GM19025 (cell line): Measurements from ENCODE around the gene FAM210A.
"Not testable (repeated sequence)": the region's sequence is repeated elsewhere in the genome, so short reads cannot be mapped to it uniquely, and the experiment has no call there.

Source experiments
- ATAC-seq: cut with Tn5 transposase; IDR thresholded peaks from one replicate; pipeline ENCODE4 v1.9.1; 2021; ENCODE audit warnings: mild to moderate bottlenecking, low read depth, moderate library complexity; ENCODE audit not compliant: unreplicated experiment

Gene FAM210A

DNA sequence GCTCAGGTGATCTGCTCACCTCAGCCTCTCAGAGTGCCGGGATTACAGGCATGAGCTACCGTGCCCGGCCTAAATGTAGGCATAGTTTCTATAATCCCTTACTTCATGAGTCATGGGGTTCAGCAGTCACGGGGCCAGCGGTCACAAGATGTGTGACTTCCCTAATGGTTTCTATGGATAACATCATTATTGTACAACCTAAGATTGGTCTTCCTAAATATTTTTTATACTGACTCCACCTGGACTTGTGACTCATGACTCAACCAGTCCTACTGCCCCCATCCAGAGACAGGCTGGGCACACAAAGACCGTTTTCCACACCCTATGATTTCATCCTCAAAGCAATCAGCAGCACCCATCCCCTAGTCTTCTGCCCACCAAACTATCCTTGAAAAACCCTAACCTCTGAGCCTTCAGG is 15.9 kb downstream of the FAM210A start:
- no peak for ATAC-seq

DNA sequence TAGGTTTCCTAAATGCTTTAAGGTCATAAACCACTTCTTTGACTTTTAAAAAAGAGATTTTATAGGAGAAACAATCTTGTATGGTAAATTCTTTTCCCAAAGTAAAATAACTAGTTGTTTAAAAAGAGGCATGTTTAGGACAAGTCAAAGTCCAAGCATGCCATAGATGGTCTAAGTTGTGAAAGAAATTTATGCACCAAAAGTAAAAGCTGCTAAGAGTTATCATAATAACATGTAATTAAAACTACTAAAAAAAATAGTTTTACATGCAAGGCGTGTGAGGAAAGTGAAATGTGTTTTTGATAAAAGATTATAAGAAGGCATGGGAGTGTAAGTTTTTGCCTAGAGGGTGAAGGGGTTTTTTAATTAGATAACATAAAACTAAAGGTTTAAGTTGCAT is 22.5 kb downstream of the FAM210A start:
- ATAC-seq: no peak

DNA sequence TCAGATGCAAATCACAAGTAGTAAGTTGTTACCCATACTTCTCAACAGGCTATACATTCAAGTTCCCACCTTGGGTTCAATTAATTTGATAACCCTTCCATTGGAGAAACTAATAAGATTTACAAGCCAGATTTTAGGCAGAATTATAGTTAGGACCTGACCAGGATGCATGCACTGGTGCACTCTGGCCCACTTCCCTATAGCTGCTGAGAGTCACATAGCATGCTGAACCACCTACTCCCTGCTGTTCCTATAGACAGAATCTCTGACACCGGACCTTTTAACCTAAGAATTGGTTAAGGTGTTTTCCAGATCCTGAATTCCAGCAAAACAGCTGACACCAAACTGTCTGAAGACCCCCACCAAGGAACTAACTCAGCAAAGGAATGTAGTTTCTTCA is 26.2 kb downstream of the FAM210A start:
- no peak for ATAC-seq

DNA sequence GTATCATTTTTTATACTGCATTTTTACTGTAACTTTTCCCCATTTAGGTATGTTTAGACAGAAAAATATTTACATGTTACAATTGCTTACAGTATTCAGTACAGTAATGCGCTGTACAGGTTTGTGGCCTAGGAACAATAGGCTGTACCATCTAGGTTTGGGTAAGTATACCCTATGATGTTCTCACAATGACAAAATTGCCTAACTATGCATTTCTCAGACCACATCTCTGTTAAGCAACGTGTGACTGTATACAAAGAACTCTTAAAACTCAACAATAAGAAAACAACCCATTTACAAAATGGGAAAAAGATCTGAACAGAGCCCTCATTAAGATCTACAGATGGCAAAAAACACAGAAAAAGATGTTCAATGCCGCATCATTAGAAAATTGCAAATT is 29.4 kb downstream of the FAM210A start:
- ATAC-seq: no peak

DNA sequence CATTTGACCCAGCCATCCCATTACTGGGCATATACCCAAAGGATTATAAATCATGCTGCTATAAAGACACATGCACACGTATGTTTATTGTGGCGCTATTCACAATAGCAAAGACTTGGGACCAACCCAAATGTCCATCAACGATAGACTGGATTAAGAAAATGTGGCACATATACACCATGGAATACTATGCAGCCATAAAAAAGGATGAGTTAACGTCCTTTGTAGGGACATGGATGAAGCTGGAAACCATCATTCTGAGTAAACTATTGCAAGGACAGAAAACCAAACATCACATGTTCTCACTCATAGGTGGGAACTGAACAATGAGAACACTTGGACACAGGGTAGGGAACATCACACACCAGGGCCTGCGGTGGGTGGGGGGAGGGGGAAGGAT is 31.0 kb downstream of the FAM210A start:
- not testable (repeated sequence) for ATAC-seq

DNA sequence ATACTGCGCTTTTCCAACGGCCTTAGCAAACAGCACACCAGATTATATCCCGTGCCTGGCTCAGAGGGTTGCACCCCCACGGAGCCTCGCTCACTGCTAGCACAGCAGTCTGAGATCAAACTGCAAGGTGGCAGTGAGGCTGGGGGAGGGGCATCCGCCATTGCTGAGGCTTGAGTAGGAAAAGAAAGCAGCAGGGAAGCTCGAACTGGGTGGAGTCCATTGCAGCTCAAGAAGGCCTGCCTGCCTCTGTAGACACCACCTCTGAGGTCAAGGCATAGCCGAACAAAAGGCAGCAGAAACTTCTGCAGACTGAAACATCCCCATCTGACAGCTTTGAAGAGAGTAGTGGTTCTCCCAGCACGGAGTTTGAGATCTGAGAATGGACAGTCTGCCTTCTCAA is 36.3 kb downstream of the FAM210A start:
- not testable (repeated sequence) for ATAC-seq

DNA sequence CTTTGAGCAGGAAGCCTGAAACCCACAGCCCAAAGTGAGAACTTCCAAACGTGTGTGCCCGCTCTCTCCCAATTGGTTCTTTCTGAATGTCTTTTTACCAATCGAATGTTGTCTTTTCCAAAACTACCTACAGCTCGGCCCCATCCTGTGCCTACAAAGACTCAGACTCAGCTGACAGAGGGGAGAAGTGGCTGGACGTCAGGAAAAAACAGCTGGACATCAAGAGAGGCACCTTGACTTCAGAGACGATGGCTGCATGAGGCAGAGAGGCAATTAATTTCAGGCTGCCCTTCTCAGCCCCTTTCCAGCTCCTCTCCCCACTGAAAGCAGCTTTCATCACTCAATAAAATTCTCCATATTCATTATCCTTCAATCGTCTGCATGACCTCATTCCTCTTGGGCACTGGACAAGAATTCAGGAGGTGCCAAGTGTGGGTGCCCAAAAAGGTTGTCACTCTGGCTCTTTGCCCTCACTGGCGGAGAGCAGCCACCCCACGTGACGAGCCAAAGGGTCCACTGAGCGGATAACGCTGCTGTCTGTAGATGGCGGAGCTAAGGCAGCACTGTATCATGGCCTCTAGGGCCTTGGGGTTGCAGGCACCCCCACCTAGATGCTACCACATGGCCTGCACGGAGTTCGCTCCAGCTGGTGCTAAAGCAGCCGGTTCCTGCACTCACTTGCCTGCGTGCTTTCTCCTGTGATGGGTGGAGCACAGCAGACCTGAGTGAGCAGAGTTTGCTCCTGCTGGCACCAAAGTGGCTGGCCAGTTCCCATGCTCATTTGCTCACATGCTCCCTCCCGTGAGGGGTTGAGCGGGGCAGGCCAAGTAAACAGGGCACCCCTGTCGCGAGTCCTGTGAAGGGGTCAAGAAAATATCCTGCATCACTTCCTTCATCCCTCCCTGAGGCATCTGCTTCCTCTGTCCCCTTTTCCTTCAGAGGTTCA is 37.9 kb downstream of the FAM210A start:
- no peak for ATAC-seq

DNA sequence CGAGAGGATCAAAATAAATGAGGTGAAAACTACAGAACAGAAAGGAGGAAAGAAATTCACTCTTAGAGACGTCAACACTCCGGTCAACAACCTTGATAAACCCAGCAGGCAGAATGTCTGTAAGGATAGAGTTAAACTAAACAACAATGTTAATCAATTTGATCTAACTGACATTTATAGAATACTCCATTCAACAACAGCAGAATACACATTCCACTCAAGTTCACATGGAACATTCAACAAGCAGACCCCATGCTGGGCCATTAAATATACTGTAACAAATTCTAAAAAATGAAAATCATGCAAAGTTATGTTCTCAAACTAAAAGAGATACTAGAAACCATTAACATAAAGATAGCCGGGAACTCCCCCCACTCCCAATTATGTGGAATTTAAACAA is 41.8 kb downstream of the FAM210A start:
- no peak for ATAC-seq

DNA sequence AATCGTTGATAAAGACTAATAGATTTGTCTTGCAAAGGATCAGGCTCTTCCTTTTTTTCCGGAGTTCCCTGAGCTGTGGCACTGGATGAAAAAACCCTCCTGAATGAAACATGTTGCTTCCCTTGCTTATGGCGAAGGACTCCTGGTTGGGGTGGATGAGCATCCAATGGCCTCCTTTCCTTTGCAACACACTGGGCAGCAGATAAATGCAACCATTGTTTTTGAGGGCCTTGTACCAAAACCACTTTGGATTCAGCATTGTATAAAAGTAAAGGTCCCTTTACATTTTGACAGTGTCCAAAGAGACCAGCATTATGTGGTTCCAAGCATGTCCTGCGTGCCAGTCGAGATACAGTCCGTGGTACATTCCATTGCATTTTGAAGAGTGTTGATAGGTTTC is 44.7 kb downstream of the FAM210A start:
- no peak for ATAC-seq

DNA sequence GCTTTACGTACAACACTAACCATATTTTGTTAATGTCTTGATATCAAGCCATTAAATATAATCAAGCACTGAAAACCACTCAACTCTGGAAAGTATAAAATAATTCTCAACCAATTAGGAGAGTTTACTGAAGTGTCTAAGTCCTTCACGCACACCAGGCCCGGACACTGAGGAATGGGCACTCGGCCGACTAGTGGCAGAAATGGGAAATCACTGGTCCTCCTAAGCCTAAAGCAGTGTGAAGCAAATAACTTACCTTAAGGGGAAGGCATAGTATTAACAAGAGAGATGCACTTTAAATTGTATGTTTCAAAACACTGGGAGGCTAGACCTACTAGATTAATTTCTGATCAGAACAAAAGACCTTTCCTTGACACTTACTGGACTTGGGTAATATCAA is 45.7 kb downstream of the FAM210A start:
- no peak for ATAC-seq

DNA sequence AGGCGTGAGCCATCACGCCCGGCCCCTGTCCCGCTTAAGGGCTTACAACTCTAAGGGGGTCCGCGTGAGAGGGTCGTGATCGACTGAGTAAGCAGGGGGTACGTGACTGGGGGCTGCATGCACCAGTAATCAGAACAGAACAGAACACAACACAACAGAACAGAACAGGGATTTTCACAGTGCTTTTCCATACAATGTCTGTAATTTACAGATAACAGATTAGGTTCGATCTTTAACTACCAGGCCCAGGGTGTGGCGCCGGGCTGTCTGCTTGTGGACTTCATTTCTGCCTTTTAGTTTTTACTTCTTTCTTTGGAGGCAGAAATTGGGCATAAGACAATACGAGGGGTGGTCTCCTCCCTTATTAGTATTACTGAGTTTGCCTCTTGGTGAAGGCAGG is 49.0 kb downstream of the FAM210A start:
- ATAC-seq: not testable (repeated sequence)

DNA sequence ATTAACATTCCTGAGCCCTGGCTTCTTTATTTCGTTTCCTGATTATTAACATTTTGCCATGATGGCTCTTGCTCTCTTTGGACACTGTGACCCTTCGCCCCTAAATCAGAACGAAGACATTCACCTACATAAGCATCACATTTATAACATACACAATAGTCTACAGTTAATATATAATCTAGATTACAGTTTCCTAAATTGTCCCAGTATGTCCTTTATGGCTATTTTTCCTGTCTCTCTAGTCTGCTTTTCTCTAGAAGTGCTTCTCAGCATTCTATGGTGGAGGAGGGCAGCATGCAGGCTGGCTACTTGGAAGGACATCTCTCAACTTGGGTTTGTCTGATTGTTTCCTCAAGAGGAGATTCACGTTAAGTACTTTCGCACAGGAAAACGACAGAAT is 49.9 kb downstream of the FAM210A start:
- no peak for ATAC-seq

DNA sequence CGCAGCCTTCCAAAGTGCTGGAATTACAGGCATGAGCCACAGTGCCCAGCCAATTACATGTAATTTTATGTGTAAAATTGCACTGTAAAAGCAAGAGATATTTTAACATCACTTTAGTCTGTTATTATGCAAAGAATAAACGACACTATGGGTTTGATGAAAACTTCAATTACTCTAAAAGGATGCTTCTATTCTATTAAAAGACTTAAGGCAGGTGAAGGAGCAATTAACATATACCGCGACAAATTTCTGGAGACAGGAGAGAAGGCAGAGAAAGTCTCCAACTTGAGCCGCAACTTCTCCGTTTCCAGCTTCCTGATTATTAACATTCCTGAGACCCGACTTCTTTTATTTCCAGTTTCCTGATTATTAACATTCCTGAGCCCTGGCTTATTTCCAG is 53.7 kb downstream of the FAM210A start:
- no peak for ATAC-seq

DNA sequence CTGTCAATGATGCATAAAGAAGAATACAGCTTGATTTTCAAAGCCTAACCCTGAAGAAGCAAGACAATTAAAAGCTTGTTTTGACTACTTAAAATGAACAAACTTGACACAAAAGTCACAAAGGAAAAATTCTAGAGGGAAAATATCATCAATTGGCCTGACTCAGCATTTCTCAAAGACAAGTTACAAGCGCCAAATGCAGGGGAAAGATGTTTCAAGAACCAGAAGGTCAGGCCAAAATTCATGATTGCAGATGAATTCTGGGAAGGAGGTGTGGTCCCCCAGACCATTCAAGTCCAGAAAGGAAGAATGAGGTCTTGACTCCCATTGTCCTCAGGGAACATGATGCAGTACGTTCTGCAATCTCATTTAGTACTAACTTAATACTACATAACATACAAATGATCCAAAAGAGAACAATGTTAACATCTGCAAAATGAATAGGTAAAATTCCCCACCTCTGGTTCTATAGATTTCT is 64.5 kb downstream of the FAM210A start:
- no peak for ATAC-seq

DNA sequence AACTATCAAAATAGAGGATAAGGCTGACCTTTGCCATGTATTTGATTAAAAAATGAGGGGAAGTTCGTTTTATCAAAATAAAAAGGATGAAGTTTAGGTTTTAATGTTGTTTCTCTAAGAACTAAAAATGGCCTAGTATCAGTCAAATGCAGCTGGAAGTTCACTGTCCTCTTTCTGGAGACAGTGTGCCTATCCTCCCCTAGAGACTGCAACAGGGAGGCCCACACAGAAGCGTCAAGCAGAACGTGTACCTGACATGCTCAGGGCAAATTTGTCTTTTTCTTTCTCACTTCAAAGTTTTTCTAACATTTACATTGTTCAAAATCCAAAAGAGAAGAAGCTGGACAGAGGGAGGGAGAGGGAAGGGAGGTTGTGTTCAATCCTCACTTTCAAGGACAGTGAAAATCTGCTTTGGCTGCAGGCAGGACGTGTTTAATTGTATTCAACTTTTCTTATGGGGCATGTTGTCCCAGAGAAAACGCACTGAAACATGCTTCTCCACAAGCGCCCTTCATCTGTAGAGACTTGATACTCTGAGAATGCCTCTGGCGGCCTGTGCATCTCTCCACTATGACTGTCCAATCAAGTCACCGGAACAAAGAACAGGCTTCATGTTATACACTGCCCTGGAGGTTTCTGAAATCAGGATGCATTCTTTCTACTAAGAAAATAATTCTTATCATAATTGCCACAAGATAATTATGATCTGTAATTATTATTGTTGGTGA is 65.1 kb downstream of the FAM210A start:
- ATAC-seq: no peak

DNA sequence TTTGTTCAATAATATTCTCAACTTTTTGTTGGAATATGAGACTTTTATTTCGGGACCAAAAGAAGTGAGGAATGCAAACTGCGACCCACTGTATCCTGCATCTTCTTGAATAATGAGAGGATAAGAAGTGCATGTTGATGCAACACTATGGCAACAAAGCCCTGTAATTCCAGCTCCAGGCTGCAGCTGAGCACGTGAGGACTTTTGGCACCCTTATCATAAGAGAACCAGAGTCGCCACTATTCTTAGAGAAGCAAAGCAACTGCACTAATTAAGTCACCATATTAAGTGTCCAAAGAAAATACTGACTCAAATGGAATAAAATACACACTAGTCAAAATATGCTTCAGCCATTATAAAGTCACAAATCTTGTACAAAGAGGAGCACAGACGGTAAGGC is 65.8 kb downstream of the FAM210A start:
- ATAC-seq: no peak

DNA sequence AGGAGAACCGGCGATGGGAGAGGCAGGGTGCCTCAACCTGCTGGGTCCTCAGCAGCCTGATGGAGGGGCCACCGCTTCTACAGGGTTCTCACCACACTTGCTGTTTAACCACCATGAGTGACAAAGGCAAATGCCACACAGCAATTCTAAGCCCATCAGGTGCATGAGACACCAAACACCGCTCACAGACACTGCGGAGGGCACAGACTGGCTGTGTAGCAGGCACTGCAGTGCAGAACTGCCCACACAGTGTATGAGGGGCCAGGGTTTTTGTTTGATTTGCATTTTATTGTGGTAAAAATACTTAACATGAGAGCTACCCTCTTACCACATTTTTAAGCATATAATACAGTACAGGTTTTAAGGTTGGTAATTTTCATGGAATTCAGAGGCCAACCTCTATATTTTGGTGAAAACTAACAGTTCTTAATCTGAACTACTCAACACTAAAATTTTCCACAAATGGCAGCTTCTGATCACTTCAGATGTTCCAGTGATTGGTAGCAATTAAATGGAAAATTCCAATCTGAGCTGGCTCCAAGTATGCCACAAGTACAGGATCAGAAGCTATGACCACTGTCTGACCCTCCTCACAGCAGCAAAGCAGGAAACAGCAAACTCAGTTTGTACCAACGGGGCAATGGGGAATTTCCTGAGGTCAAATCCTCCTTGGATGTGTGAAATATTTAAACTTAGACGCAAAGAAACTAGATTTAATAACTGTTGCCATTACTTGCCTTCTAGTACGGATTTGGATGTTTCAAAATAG is 67.7 kb downstream of the FAM210A start:
- no peak for ATAC-seq

DNA sequence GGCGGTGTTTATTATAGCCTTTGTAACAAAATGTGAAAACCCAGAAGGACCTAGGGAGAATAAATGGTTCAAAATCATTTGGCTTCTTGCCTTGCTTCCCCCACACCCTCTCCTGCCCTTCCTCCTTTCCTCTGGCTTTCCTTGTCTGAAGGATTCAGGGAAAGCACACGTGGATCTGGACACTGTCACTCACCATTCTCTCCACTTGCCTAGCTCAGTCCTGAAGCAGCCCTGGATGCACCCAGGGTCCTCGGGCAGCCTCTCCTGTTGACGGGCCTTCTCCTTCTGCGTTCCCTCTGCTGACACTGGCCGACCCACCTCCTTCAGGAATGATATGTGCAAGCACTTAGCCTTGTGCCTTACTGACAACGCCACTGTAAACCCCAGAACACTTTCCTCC is 68.4 kb downstream of the FAM210A start:
- no peak for ATAC-seq

DNA sequence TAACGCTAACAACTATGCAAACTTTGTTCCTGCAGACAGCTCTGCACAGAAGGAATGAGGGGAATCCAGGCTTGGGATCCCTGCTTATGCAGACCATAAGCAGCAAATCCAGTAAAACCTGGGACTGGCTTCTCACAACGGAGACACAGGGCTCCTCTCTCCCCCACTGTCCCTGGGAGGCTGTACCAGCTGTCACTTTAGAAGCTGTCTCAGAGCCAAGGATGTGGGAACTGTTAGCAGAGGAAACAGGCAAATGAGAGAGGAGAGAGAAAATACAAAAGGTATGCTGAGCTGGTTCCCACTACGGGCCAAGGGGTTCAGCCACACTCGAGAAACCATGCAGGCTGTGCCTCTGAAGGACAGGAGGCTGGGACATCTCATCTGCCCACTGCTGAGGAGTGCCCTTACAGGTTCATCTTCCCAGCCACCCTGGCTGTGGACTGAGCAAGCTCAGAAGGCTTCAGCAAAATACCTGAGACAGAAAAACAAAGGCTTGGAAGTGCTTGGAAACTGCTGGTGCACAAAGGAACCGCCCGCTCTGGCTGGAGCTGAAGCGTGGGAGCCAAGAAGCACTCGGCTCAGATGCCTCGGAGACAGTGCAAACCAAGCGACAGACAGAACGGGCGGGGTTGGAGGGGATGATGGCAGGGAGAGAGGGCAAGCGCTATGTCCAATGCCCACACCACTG is 72.5 kb downstream of the FAM210A start:
- ATAC-seq: no peak
